ENCODE results near the gene RBM8A. TPM values are rescaled to one million over a fixed set of nuclear protein-coding genes. Genes with fewer than 3 reads are reported as not detected.

Gene RBM8A
- total RNA-seq, 4 donors from 2014 or later = 75.7 to 135 (median 117) TPM

- TF ChIP-seq POLR2AphosphoS5 (IDR thresholded peaks at IDR 0.05) = no peak
- no peak for TF ChIP-seq POLR2A (IDR thresholded peaks at IDR 0.05)
- TF ChIP-seq EP300 (IDR thresholded peaks at IDR 0.05) = no peak
- TF ChIP-seq CTCF (IDR thresholded peaks at IDR 0.05) = no peak
- Histone ChIP-seq H3K27ac (no peak overlapping the region), H3K4me1 (peaks cover 0 to 12% (median 3%) of the 10 kb centered on the region in 3 donors), H3K9me3 (no peaks in the 10 kb centered on the region), H3K36me3 (peaks cover 0 to 33% of the 10 kb centered on the region in 2 donors), H3K4me3 (no peak overlapping the region), H3K27me3 (no peaks in the 10 kb centered on the region)
- 36 to 71% methylated on average over 1 of the region's 1 CpG for whole genome bisulfite sequencing, 2 donors (ENCODE audit: low coverage in 1 of 2)
- no peak for ATAC-seq
These were observed 18.6 kb downstream of the RBM8A start for GRCh38 chr1:145908653-145909052.

GRCh38 chr1:145906954-145907753 is 20.1 kb downstream of the RBM8A start:
- 62 to 100% methylated on average over 1 to 4 of the region's 10 CpGs for WGBS, 2 donors (ENCODE audit: low coverage in 1 of 2)
- Histone ChIP-seq H3K36me3 (peaks cover 0 to 18% of the 10 kb centered on the region in 2 donors), H3K4me3 (no peak overlapping the region), H3K27ac (no peak overlapping the region), H3K27me3 (no peaks in the 10 kb centered on the region), H3K4me1 (peaks cover 0 to 12% (median 3%) of the 10 kb centered on the region in 3 donors), H3K9me3 (no peaks in the 10 kb centered on the region)
- TF ChIP-seq POLR2AphosphoS5 (IDR thresholded peaks at IDR 0.05) (no peak), POLR2A (IDR thresholded peaks at IDR 0.05) (no peak), EP300 (IDR thresholded peaks at IDR 0.05) (no peak), CTCF (IDR thresholded peaks at IDR 0.05) (no peak)
- ATAC-seq = no peak

GRCh38 chr1:145901312-145902021 is 25.8 kb downstream of the RBM8A start:
- H3K4me3 ChIP-seq = no peak overlapping the region
- no peaks in the 10 kb centered on the region for H3K27me3 ChIP-seq
- H3K4me1 ChIP-seq = no peaks in the 10 kb centered on the region
- no peak for TF ChIP-seq POLR2AphosphoS5 (IDR thresholded peaks at IDR 0.05)
- no peak for TF ChIP-seq EP300 (IDR thresholded peaks at IDR 0.05)
- no peak for TF ChIP-seq CTCF (IDR thresholded peaks at IDR 0.05)
- no peak for TF ChIP-seq POLR2A (IDR thresholded peaks at IDR 0.05)
- no peak for ATAC-seq
- no peaks in the 10 kb centered on the region for H3K9me3 ChIP-seq
- H3K36me3 ChIP-seq = no peaks in the 10 kb centered on the region
- 83% methylated on average over 8 of the region's 12 CpGs; no CpG with 5 or more reads in 1 of the 2 donors for WGBS, 2 donors (ENCODE audit: low coverage in 1 of 2)
- no peak overlapping the region for H3K27ac ChIP-seq

- Histone ChIP-seq H3K4me1 (no peaks in the 10 kb centered on the region), H3K27me3 (no peaks in the 10 kb centered on the region), H3K27ac (no peak overlapping the region), H3K36me3 (no peaks in the 10 kb centered on the region), H3K4me3 (no peak overlapping the region), H3K9me3 (no peaks in the 10 kb centered on the region)
- TF ChIP-seq POLR2AphosphoS5 (IDR thresholded peaks at IDR 0.05) (no peak), EP300 (IDR thresholded peaks at IDR 0.05) (no peak), POLR2A (IDR thresholded peaks at IDR 0.05) (no peak), CTCF (IDR thresholded peaks at IDR 0.05) (no peak)
- ATAC-seq = no peak
- WGBS, 2 donors (ENCODE audit: low coverage in 1 of 2) = 50 to 60% methylated on average over 1 of the region's 5 CpGs
These were observed 28.5 kb downstream of the RBM8A start for GRCh38 chr1:145898756-145899155.

Measured in gastroesophageal sphincter (tissue), 4 donors.